Stomach smooth muscle (tissue), 2 donors: ENCODE data around the gene OR2AG1.

Experiments
- H3K27ac ChIP-seq: one replicate; pipeline ENCODE4 v1.7.0; 2013; ENCODE audit warnings: mild to moderate bottlenecking, low read length, inconsistent platforms
- H3K27me3 ChIP-seq, 2 donors: one replicate each; pipeline ENCODE4 v1.7.0; 2013; ENCODE audit warnings: low read length in 2 of 2; ENCODE audit not compliant: insufficient read depth in 2 of 2, control insufficient read depth in 1 of 2
- H3K36me3 ChIP-seq, 2 donors: one replicate each; pipeline ENCODE4 v1.7.0; 2013; ENCODE audit warnings: low read length in 2 of 2; ENCODE audit not compliant: control insufficient read depth in 2 of 2, insufficient read depth in 2 of 2
- H3K4me1 ChIP-seq: one replicate; pipeline ENCODE4 v1.7.0; 2013; ENCODE audit warnings: low read length; ENCODE audit not compliant: control insufficient read depth, insufficient read depth
- H3K4me3 ChIP-seq, 2 donors: one replicate each; pipeline ENCODE4 v1.7.0; 2013; ENCODE audit warnings: low read length in 2 of 2
- H3K9ac ChIP-seq, 2 donors: one replicate each; pipeline ENCODE4 v1.7.0; 2013; ENCODE audit warnings: low read length in 2 of 2, mild to moderate bottlenecking in 1 of 2
- H3K9me3 ChIP-seq, 2 donors: one replicate each; pipeline ENCODE4 v1.7.0; 2013; ENCODE audit warnings: low read length in 2 of 2; ENCODE audit not compliant: control insufficient read depth in 2 of 2
- donor health status: healthy.
- donor health status: Pancreatic carcinoma.

Gene OR2AG1

DNA sequence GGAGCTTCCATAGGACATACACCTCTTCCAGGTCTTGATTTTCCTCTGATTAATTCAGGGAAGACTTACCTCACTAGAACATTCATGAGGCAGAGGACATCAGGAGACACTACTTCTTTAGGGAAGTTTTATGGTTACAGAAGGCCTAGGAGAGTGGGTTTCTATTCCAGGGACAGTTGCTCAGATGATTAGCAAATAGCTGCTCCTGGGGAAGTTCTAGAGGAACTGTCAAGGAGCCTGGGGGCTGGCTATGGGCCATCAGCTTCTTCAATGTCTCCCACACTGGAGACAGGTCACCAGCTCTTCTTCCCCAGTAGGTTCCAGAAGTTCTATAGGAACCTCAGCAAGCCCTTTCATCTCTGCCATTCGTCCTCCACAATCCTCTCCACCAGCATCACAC lies 51.2 kb downstream of the OR2AG1 start:
- H3K27me3 ChIP-seq = no peaks in the 10 kb centered on the region
- H3K27ac ChIP-seq = no peak overlapping the region
- no peaks in the 10 kb centered on the region for H3K9me3 ChIP-seq
- no peaks in the 10 kb centered on the region for H3K36me3 ChIP-seq
- H3K9ac ChIP-seq = no peak overlapping the region
- no peak overlapping the region for H3K4me3 ChIP-seq
- no peaks in the 10 kb centered on the region for H3K4me1 ChIP-seq
